ENCODE measurements around the gene PLCH1. TPM values are rescaled to one million over a fixed set of nuclear protein-coding genes. Genes with fewer than 3 reads are reported as not detected.

The PLCH1 gene
- total and polyA plus RNA-seq, 2 experiments from 2014 or later, result 2.6 to 5.8 TPM

- H4K20me1 ChIP-seq (ENCODE audit: insufficient read depth, poor library complexity, severe bottlenecking), result no peaks in the 10 kb centered on the region
- no peaks in the 10 kb centered on the region for H3K27me3 ChIP-seq
- H3K4me1 ChIP-seq (ENCODE audit: insufficient read depth), result no peaks in the 10 kb centered on the region
- TF ChIP-seq EZH2 (IDR thresholded peaks at IDR 0.05; ENCODE audit: borderline replicate concordance) (no peak), CTCF (IDR thresholded peaks at IDR 0.05; ENCODE audit: poor library complexity) (no peak), EZH2phosphoT487 (IDR thresholded peaks at IDR 0.05; ENCODE audit: low read depth, severe bottlenecking, unreplicated experiment) (no peak)
- H3K27ac ChIP-seq, result no peak overlapping the region
- WGBS (ENCODE audit: low lambda C conversion rate, missing lambda C conversion rate), result 85% methylated on average over 10 of the region's 10 CpGs
- H3K9me2 ChIP-seq (replicated peaks; ENCODE audit: insufficient read depth), result no peaks in the 10 kb centered on the region
- no peak overlapping the region for H2AFZ ChIP-seq
- H3K36me3 ChIP-seq (replicated peaks; ENCODE audit: insufficient read depth, low read depth), result no peaks in the 10 kb centered on the region
- no peak overlapping the region for H3K4me3 ChIP-seq
- DNase-seq (ENCODE audit: low spot score), result no peak
- no peaks in the 10 kb centered on the region for H3K79me2 ChIP-seq
- H3K4me2 ChIP-seq, result no peak overlapping the region
- no peaks in the 10 kb centered on the region for H3K9me3 ChIP-seq (ENCODE audit: low read depth)
Observed at GRCh38 chr3:155581579-155581978, 163.3 kb downstream of the PLCH1 start.

GRCh38 chr3:155572085-155572484, 172.8 kb downstream of the PLCH1 start:
- no peaks in the 10 kb centered on the region for H3K27me3 ChIP-seq
- H3K27ac ChIP-seq, result no peak overlapping the region
- no peaks in the 10 kb centered on the region for H3K4me1 ChIP-seq (ENCODE audit: insufficient read depth)
- H2AFZ ChIP-seq, result no peak overlapping the region
- H3K4me2 ChIP-seq, result no peak overlapping the region
- H3K4me3 ChIP-seq, result no peak overlapping the region
- 29% methylated on average over 1 of the region's 1 CpG for WGBS (ENCODE audit: low lambda C conversion rate, missing lambda C conversion rate)
- TF ChIP-seq EZH2 (IDR thresholded peaks at IDR 0.05; ENCODE audit: borderline replicate concordance) (no peak), CTCF (IDR thresholded peaks at IDR 0.05; ENCODE audit: poor library complexity) (no peak), EZH2phosphoT487 (IDR thresholded peaks at IDR 0.05; ENCODE audit: low read depth, severe bottlenecking, unreplicated experiment) (no peak)
- DNase-seq (ENCODE audit: low spot score), result peak; percentile 12
- H4K20me1 ChIP-seq (ENCODE audit: insufficient read depth, poor library complexity, severe bottlenecking), result no peaks in the 10 kb centered on the region
- H3K9me2 ChIP-seq (replicated peaks; ENCODE audit: insufficient read depth), result no peaks in the 10 kb centered on the region
- H3K9me3 ChIP-seq (ENCODE audit: low read depth), result no peaks in the 10 kb centered on the region
- no peaks in the 10 kb centered on the region for H3K79me2 ChIP-seq
- no peaks in the 10 kb centered on the region for H3K36me3 ChIP-seq (replicated peaks; ENCODE audit: insufficient read depth, low read depth)

GRCh38 chr3:155568295-155568694, 176.6 kb downstream of the PLCH1 start:
- Histone ChIP-seq H4K20me1 (ENCODE audit: insufficient read depth, poor library complexity, severe bottlenecking) (no peaks in the 10 kb centered on the region), H3K36me3 (replicated peaks; ENCODE audit: insufficient read depth, low read depth) (no peaks in the 10 kb centered on the region), H3K9me3 (ENCODE audit: low read depth) (no peaks in the 10 kb centered on the region), H3K27me3 (no peaks in the 10 kb centered on the region), H3K4me1 (ENCODE audit: insufficient read depth) (no peaks in the 10 kb centered on the region), H3K9me2 (replicated peaks; ENCODE audit: insufficient read depth) (no peaks in the 10 kb centered on the region), H3K4me3 (no peak overlapping the region), H3K79me2 (no peaks in the 10 kb centered on the region), H3K27ac (no peak overlapping the region), H2AFZ (no peak overlapping the region), H3K4me2 (no peak overlapping the region)
- DNase-seq (ENCODE audit: low spot score), result no peak
- WGBS (ENCODE audit: low lambda C conversion rate, missing lambda C conversion rate), result 93% methylated on average over 3 of the region's 3 CpGs
- TF ChIP-seq EZH2phosphoT487 (IDR thresholded peaks at IDR 0.05; ENCODE audit: low read depth, severe bottlenecking, unreplicated experiment) (no peak), EZH2 (IDR thresholded peaks at IDR 0.05; ENCODE audit: borderline replicate concordance) (no peak), CTCF (IDR thresholded peaks at IDR 0.05; ENCODE audit: poor library complexity) (no peak)

- no peak overlapping the region for H3K27ac ChIP-seq
- no peaks in the 10 kb centered on the region for H3K36me3 ChIP-seq (replicated peaks; ENCODE audit: insufficient read depth, low read depth)
- no peak overlapping the region for H2AFZ ChIP-seq
- H3K9me2 ChIP-seq (replicated peaks; ENCODE audit: insufficient read depth), result no peaks in the 10 kb centered on the region
- H3K4me1 ChIP-seq (ENCODE audit: insufficient read depth), result peaks cover 4% of the 10 kb centered on the region
- no peak overlapping the region for H3K4me2 ChIP-seq
- no peak overlapping the region for H3K4me3 ChIP-seq
- TF ChIP-seq CTCF (IDR thresholded peaks at IDR 0.05; ENCODE audit: poor library complexity), result no peak
- TF ChIP-seq EZH2phosphoT487 (IDR thresholded peaks at IDR 0.05; ENCODE audit: low read depth, severe bottlenecking, unreplicated experiment), result no peak
- TF ChIP-seq EZH2 (IDR thresholded peaks at IDR 0.05; ENCODE audit: borderline replicate concordance), result no peak
- WGBS (ENCODE audit: low lambda C conversion rate, missing lambda C conversion rate), result 52% methylated on average over 1 of the region's 1 CpG
- peak; percentile 11 for DNase-seq (ENCODE audit: low spot score)
- no peaks in the 10 kb centered on the region for H3K79me2 ChIP-seq
- H3K27me3 ChIP-seq, result no peaks in the 10 kb centered on the region
- H4K20me1 ChIP-seq (ENCODE audit: insufficient read depth, poor library complexity, severe bottlenecking), result no peaks in the 10 kb centered on the region
- H3K9me3 ChIP-seq (ENCODE audit: low read depth), result no peaks in the 10 kb centered on the region
Observed at GRCh38 chr3:155560594-155560993, 184.3 kb downstream of the PLCH1 start.

Data from hepatocyte (in vitro differentiated cells).